Activated naive CD8-positive, alpha-beta T cell (primary cell): ENCODE measurements around the gene LAMA4.

ENCODE experiments used
- H3K27ac Mint-ChIP-seq: one replicate; pipeline ENCODE4 v1.8.0; 2021; ENCODE audit warnings: mixed read lengths
- H3K27me3 Mint-ChIP-seq: one replicate; pipeline ENCODE4 v1.8.0; 2021; ENCODE audit warnings: mixed read lengths
- H3K36me3 Mint-ChIP-seq: one replicate; pipeline ENCODE4 v1.8.0; 2021; ENCODE audit warnings: mixed read lengths
- H3K4me1 Mint-ChIP-seq: one replicate; pipeline ENCODE4 v1.8.0; 2021; ENCODE audit warnings: low read depth, mixed read lengths
- H3K4me3 Mint-ChIP-seq: one replicate; pipeline ENCODE4 v1.8.0; 2021; ENCODE audit warnings: mild to moderate bottlenecking, mixed read lengths
- H3K9me3 Mint-ChIP-seq: one replicate; pipeline ENCODE4 v1.8.0; 2021; ENCODE audit warnings: low read depth, mixed read lengths

Gene LAMA4

DNA sequence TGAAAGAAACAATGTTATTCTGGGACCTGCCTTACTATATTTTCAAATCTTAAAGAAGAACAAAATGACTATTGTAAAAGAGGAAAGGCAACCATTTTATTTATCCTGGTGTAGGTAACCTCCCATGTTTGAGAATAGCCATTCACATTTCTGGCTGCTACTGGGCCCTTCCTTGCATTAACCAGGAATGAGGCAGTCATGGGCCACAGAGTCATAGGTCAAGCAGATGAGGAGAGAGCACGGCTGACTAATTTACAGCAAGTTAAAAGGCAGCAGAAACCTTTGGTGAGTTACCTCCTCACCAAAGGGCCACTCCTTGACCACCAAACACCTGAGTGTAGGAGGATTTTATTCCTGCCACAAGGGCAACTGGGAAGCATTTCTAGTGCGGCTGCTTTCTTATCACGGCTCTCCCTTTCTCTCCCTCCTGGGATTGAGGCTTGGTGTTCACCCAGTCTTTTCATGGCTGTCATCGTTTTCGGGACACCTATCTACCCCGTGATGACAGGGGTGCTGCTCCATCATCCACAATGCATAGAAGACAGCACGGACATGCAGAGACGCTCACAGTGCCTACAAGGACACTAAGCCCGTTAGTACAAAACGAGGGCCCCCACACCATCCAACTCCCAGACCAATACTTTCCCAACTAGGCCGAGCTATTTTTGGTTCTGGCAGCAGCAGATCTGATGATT lies 4.4 kb upstream of the LAMA4 start:
- H3K4me1 Mint-ChIP-seq = peaks cover 6% of the 10 kb centered on the region
- no peak overlapping the region for H3K27ac Mint-ChIP-seq
- no peaks in the 10 kb centered on the region for H3K9me3 Mint-ChIP-seq
- no peaks in the 10 kb centered on the region for H3K36me3 Mint-ChIP-seq
- no peak overlapping the region for H3K4me3 Mint-ChIP-seq
- peaks cover 17% of the 10 kb centered on the region for H3K27me3 Mint-ChIP-seq

DNA sequence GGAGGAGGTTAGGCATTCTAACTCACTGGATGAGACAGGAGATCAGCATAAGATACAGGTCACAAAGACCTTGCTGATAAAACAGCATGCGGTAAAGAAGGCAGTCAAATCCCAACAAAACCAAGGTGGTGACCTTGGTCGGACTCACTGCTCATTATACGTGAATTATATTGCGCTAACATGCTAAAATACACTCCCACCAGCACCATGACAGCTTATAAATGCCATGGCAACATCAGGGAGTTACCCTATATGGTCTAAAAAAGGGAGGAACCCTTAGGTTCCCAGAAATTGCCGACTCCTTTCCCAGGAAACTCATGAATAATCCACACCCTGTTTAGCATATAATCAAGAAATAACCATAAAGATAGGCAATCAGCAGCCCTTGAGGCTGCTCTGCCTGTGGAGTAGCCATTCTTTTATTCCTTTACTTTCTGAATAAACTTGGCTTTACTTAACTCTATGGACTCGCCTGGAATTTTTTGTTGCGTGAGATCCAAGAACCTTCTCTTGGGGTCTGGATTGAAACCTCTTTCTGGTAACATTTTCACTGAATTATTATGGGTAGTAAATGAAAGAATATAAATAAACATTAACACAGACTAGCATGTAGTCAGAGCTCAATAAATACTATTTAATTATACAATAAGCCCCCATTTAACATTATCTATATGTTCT lies 3.0 kb upstream of the LAMA4 start:
- Mint-ChIP-seq H3K9me3 (no peaks in the 10 kb centered on the region), H3K27ac (no peak overlapping the region), H3K27me3 (peaks cover 23% of the 10 kb centered on the region), H3K36me3 (no peaks in the 10 kb centered on the region), H3K4me3 (no peak overlapping the region), H3K4me1 (peaks cover 11% of the 10 kb centered on the region)

DNA sequence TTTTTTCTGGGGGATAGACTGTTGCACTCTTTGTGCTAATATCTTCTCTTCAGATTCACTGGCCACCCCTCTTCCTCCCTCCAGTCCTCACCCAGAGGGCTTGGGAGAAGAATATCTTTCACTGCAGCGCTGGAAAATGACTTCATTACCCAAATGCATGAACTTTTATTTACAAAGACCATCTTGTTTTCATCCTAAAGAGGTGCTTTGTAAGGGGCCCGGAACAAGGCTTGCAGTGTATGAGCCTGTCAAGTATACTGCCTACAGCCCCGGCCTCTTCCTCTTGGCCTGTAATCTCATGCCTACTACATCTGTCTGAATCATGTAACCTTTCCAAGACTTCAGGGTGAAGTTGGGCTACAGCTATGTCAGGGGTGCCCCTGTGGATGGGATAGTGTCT lies 554 bp upstream of the LAMA4 start:
- Mint-ChIP-seq H3K4me1 (peaks cover 11% of the 10 kb centered on the region), H3K27ac (no peak overlapping the region), H3K9me3 (no peaks in the 10 kb centered on the region), H3K4me3 (peak overlapping the region; percentile 85), H3K27me3 (peaks cover 23% of the 10 kb centered on the region), H3K36me3 (no peaks in the 10 kb centered on the region)

DNA sequence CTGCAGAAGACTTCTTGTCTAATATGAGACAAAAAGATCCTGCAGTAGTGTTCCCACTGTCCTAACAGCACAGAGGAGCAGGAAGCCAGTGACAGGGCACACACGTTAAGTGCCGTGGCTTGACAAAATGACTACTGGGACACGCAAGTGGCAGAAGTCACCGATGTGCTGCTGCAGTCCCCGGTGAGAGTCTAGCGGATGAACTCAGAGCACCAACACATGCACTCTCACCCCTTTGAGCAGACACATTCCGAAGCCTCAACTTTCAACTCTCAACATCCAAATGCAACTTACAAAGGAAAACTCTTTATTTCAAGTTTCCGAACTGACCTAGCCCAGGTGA lies 898 bp downstream of the LAMA4 start:
- peaks cover 11% of the 10 kb centered on the region for H3K4me1 Mint-ChIP-seq
- H3K27me3 Mint-ChIP-seq = peaks cover 23% of the 10 kb centered on the region
- H3K27ac Mint-ChIP-seq = no peak overlapping the region
- no peaks in the 10 kb centered on the region for H3K9me3 Mint-ChIP-seq
- peak overlapping the region; percentile 85 for H3K4me3 Mint-ChIP-seq
- H3K36me3 Mint-ChIP-seq = no peaks in the 10 kb centered on the region

DNA sequence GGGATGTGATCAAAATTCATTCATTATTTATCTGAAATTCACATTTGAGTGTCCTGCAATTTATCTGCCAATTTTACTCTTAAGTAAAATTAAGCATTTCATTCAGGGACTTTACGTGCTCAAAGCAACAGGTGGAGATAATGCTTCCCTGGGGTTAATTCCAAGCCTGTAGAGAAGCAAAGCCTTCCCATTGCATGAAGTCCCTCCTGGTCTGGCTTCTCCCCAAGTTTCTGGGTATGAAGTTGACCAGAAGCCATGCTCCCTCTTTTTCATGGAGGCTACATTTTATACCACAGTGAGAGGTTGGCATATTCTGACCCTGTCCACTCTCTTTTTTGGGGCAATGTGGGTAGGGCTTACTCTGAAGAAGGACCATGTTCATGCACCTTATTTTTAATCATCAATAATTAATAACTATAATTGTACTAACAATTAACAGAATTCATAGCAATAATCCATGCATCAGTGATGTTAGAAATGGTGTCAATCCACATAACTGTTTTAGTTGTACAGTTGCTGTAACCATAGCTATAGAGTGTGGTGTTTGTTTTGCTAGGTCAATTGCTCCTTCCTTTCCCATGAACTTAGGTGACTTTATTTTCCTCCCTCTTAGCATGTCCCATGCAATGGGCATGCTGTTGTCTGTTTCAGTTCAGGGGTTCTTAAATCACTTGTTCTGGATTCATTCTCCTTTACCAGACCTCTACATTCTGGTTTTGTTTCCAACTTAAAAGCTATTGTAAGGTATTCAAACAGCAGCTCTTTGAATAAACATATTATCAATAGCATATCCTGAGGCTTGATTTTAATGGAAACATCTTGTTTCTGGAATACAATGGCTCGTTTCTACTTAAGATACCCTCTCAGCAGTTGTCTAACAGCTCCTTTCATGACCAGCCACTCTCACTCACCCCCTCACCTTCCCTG lies 1.5 kb downstream of the LAMA4 start:
- Mint-ChIP-seq H3K4me1 (peaks cover 11% of the 10 kb centered on the region), H3K36me3 (no peaks in the 10 kb centered on the region), H3K9me3 (no peaks in the 10 kb centered on the region), H3K27me3 (peaks cover 23% of the 10 kb centered on the region), H3K4me3 (peak overlapping the region; percentile 85), H3K27ac (no peak overlapping the region)

DNA sequence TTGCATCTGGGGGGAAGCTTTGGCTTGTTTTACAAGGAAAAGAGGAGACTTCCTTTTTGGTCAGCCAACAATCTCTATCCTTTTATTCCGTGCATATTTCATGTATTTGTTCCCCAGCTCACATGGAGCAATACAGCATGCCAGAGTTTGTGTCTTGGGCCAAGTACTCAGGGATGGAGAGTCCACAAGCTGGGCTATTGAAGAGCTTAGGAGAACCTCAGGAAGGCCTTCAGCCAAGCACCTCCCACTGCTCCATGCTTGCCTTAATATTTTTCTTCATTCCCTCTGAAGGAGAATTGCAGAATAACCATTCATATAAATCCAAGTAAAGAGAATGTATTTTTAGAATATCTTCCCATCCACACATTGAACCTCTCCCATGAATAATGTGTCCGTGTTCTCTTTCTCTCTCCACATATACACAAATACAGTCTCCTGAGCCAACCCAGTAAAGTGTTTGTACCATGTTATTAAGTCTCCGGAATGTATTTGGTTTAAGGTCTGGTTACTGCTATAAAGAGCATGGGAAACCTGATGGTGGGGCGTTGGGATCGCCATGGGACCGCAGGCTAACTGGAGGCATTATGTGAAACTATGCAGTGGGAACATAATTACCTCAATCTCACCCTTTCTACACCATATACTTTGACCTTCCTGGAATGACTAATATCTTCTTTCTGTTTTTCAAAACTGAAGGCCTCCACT lies 3.0 kb downstream of the LAMA4 start:
- Mint-ChIP-seq H3K4me3 (no peak overlapping the region), H3K9me3 (no peaks in the 10 kb centered on the region), H3K36me3 (no peaks in the 10 kb centered on the region), H3K4me1 (peaks cover 11% of the 10 kb centered on the region), H3K27ac (no peak overlapping the region), H3K27me3 (peaks cover 21% of the 10 kb centered on the region)

DNA sequence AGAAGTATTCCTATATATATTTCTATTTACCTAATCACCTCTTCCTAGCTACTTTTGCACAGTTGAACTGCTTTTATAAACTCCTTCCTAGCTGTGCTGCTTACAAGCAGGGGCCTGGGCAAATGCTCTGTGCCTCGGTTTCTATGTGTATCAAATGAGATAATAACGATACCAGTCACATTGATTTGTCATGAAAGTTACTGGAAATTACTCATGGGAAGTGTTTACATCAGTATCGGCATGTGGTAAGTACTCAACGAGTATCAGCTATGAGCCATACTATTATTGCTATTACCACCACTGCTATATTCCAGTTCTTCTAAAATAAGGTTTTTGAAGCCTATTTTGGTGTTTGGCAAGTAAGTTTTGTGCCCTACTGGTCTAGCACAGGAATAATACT lies 4.9 kb downstream of the LAMA4 start:
- no peak overlapping the region for H3K4me3 Mint-ChIP-seq
- H3K4me1 Mint-ChIP-seq = peaks cover 10% of the 10 kb centered on the region
- no peak overlapping the region for H3K27ac Mint-ChIP-seq
- no peaks in the 10 kb centered on the region for H3K36me3 Mint-ChIP-seq
- H3K9me3 Mint-ChIP-seq = no peaks in the 10 kb centered on the region
- H3K27me3 Mint-ChIP-seq = peaks cover 14% of the 10 kb centered on the region

DNA sequence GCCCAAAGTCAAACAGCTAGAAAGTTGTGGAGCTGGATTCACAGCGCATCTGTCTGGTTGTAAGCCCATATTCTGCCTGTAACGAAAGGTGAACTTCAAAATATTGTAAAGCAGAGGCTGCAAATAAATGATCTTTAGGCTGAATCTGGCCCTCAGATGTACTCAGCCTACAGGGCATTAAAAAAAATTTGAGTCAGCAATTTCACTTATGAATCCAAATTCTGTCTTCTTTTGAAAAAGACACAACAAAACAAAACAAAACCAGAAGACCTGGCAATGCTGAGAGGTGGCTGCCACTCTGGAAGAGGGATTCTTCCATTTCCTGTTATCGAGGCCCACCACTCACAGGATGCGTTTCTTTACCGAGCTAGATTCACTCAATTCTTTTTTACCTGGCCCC lies 7.1 kb downstream of the LAMA4 start:
- H3K4me1 Mint-ChIP-seq = peaks cover 7% of the 10 kb centered on the region
- peaks cover 2% of the 10 kb centered on the region for H3K27me3 Mint-ChIP-seq
- H3K9me3 Mint-ChIP-seq = no peaks in the 10 kb centered on the region
- no peaks in the 10 kb centered on the region for H3K36me3 Mint-ChIP-seq
- H3K4me3 Mint-ChIP-seq = no peak overlapping the region
- H3K27ac Mint-ChIP-seq = no peak overlapping the region

DNA sequence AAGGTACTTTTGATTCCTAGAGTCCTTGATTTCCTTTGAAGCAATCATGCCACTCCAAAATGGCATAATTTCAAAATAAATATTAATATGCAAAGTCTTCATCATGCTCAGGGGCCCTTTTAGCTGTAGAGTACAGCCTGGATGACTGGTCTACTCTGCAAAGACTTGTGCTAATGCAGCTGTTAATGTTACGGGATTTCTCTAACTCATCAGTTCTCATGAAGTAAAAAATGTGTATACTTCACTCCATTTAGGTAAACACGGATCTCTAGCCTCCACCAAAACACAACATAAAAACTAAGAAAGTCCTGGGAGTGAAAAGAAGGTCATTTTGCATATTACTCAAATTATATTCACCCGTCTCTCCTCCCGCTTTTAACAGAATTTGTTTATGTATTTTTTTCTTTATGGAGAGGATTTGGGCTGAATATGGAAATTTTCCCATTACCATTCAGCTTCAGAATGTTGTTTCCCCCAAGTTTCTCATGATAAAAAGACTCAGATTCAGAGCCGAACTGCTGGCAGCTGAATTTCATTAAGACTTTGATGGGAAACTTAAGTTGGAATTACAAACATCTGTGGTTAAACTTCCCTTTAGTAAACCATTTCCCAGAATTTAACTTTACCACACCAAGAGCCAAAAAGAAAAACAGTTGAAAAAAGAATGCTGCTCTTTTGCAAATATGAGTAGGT lies 8.7 kb downstream of the LAMA4 start:
- Mint-ChIP-seq H3K4me3 (no peak overlapping the region), H3K4me1 (peaks cover 13% of the 10 kb centered on the region), H3K27me3 (peaks cover 2% of the 10 kb centered on the region), H3K9me3 (no peaks in the 10 kb centered on the region), H3K27ac (no peak overlapping the region), H3K36me3 (no peaks in the 10 kb centered on the region)

DNA sequence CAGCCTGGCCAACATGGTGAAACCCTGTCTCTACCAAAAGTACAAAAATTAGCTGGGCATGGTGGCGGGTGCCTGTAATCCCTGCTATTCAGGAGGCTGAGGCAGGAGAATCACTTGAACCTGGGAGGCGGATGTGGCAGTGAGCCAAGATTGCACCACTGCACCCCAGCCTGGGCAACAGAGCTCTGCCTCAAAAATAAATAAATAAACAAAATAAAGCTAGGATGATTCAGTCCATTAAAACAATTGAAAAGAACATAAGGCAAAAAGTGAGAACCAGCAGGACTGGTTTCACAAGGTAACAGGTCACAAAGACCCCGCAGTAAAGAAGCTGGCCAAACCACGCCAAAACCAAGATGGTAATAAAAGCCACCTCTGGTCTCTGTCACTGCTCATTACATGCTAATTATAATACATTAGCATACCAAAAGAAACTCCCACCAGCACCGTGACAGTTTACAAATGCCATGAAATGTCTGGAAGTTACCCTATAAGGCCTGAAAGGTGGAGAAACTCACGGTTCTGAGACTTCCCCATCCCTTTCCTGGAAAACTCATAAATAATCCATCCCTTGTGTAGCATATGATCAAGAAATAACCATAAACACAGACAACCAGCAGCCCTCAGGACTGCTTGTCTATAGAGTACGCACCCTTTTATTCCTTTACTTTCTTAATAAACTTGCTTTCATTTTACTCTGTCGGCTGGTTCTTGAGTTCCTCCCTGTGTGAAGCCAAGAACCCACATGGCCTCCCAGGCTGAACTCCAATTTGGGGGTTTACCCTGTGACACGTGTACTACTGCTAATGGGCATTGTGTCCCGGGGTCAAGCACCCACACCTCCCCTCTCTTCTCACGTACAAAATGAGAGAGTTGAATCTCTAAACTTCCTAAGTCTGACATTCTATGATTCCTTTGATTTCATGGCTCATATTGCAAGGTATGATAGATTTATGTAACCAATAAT lies 10.2 kb downstream of the LAMA4 start:
- Mint-ChIP-seq H3K4me3 (no peak overlapping the region), H3K4me1 (peaks cover 13% of the 10 kb centered on the region), H3K9me3 (no peaks in the 10 kb centered on the region), H3K36me3 (no peaks in the 10 kb centered on the region), H3K27me3 (peaks cover 2% of the 10 kb centered on the region), H3K27ac (no peak overlapping the region)

DNA sequence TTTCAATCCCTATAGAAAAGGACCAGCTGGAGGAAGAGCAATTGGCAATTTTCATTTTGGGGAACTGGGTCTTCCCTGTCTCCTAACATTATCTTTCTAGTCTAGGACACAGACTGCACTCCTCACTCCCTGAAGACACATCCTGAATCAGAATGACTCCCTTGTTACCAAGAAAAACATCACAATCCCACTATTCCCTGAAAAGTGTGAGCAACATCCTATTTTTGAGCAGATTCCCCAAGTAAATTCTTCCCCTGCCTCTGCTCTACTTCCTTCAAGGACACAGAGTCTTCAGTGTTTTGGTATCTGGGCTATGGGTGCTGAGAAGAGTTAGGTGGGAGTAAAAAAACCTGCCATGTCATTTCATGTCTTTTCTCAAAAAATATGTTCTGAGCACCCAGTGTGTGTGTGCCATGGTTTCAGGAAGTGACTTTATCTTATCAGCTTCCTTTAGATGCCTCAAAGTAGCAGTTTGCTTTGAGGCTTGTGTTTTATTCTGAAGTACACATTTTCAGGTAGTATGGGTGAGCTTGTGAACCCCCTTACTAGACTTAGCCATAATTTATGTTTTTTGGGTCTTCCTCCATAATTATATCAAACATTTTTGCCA lies 12.4 kb downstream of the LAMA4 start:
- Mint-ChIP-seq H3K36me3 (no peaks in the 10 kb centered on the region), H3K4me1 (peaks cover 13% of the 10 kb centered on the region), H3K4me3 (no peak overlapping the region), H3K27ac (no peak overlapping the region), H3K9me3 (no peaks in the 10 kb centered on the region), H3K27me3 (peaks cover 1% of the 10 kb centered on the region)

DNA sequence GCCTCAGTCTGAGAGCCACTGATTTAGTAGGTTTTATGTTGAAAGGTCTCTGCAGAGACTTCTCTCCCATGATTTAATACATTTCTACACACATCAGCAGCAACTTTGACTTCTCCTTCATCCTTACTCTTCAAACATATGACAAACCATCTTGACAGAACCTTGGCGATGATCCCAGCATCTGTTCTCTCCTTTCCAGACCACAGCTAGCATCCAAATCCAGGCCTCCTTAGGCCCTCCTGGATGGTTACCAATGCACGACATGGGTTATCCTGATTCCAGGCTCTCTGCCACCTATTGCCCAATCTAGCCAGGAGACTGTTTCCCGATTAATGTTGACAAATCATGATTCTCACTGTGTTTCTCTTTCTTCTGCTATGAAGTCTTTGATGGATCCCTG lies 16.8 kb downstream of the LAMA4 start:
- Mint-ChIP-seq H3K9me3 (no peaks in the 10 kb centered on the region), H3K36me3 (no peaks in the 10 kb centered on the region), H3K4me3 (no peak overlapping the region), H3K27me3 (peaks cover 3% of the 10 kb centered on the region), H3K27ac (no peak overlapping the region), H3K4me1 (peaks cover 9% of the 10 kb centered on the region)

DNA sequence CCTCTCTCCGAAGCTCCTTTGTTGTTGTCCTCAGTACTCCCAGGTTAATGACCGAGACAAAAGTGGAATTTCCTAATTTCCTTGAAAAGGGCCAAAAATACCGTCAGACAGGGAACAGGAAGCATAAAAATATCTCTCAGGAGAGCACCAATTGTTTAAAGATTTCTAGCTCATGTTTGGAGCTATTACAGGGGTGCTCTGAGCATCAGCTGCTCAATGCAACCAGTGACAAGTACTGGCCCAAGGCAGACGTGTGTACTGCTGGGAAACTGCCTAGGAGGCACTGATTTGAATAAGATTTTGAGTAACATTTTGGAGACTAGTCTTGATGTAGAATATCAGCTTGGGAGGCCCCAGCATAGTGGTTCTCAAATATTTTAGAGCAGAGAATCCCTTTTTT lies 17.3 kb downstream of the LAMA4 start:
- Mint-ChIP-seq H3K36me3 (no peaks in the 10 kb centered on the region), H3K4me3 (no peak overlapping the region), H3K4me1 (peaks cover 4% of the 10 kb centered on the region), H3K27me3 (peaks cover 3% of the 10 kb centered on the region), H3K27ac (no peak overlapping the region), H3K9me3 (no peaks in the 10 kb centered on the region)
